ENCODE results near the gene PABPC1L.

Gene PABPC1L

DNA sequence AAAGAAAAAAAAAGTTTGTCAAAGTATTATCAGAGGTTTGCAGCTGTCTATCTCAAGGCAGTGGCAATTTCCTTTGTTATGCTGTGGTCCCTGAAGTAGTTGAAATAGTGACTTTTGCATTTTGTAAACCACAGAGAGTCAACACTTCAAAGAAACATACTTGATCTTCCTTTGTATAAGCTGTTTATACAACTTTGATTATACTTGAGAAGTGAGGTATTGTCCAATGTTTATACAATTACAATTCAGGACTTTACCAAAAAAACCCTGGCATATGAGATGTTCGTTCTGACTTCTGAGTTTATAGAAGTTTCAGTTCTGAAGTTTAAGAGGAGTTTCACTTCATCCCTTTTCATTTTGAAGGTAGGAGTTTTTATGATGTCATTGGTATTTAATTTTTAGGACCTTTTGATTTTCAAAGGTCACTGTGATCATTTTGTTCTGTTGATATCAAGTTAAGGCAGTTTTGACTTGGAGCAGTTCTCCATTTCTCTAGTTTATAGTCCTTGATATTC, 60.4 kb downstream of the PABPC1L start:
- peak in 1 of 2 donors; percentile 21 for DNase-seq

DNA sequence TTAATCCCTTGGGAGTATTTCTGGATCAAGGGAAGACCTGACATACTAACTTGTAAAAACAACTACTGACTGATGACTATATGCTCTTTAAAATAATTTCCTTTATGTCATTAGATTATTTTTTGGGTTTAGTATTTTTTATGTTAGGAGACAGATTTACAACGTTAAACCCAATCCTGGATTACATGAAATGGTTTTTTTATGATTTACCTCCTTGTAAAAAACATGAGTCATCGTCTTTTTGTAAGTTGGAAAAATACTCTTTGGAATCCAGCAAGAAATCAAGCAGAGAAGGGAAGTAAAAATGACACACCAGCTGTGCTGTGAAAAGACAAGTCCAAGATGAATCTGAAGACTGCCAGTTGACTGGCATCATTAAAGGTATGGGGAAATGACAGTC, 63.2 kb downstream of the PABPC1L start:
- DNase-seq: no peak

DNA sequence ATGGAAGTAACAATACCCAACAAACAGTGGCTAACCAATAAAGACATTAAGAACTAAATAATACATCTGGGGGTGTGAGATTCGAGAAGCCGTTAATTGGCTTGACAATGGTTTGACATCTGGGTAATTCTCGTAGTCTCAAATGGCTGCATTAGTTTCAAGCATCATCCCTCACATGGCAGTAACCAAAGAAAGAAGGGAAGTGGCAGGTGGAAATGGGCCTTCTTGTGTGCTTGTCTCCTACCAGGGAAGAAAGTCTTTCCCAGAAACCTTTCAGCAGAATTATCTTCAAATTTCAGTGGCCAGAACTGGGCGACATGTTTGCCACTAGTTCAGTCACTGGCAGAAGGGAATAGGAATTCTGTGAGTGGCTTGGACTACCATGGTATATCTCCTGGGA, 66.8 kb downstream of the PABPC1L start:
- DNase-seq: no peak

DNA sequence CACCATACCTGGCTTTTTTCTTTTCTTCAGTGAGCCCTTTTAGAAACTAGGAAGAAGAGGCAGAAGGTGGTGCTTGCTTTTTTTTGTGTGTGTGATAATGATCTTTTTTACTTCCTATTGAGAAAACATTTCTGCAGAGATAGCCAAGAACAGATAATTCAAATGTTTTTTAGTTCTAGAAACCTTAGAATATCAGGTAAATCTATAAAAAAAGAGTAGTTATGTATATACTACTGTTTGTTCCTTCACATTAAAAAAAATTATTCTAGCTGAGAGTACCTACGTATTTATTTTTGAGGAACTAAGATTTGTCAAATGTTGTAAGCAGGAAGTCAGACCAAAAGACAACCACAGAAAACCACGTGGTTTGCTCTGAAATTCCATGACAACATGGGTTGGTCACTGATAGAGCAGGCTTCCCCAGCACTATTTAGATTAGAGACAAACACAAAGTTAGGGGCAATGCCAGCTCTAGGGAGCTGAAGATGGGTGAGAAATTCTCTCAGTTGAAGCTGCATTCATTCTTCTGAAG, 69.3 kb downstream of the PABPC1L start:
- DNase-seq: peak in 1 of 2 donors; percentile 81

DNA sequence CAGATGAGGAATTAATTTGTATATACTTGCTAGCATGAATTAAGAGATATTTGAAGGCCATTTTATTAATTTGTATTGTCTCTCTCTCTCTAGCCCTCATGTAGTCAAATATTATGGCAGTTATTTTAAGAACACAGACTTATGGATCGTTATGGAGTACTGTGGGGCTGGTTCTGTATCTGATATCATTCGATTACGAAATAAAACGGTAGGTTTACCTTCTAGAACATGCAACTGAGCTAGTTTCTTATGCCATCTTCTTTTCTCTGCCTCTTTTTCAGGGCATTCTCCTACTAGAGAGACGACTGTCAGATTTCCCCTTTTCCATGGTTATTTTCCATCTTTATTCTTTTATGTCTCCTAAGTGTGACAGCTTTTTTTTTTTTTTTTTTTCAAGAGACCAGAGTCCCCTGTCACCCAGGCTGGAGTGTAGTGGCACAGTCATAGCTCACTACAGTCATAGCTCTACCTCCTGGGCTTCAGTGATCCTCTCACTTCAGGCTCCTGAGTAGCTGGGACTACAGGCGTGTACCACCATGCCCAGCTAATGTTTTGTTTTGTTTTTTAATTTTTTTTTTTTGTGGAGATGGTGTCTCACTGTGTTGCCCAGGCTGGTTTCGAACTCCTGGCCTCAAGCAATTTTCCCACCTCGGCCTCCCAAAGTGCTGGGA, 72.0 kb downstream of the PABPC1L start:
- no peak for DNase-seq

DNA sequence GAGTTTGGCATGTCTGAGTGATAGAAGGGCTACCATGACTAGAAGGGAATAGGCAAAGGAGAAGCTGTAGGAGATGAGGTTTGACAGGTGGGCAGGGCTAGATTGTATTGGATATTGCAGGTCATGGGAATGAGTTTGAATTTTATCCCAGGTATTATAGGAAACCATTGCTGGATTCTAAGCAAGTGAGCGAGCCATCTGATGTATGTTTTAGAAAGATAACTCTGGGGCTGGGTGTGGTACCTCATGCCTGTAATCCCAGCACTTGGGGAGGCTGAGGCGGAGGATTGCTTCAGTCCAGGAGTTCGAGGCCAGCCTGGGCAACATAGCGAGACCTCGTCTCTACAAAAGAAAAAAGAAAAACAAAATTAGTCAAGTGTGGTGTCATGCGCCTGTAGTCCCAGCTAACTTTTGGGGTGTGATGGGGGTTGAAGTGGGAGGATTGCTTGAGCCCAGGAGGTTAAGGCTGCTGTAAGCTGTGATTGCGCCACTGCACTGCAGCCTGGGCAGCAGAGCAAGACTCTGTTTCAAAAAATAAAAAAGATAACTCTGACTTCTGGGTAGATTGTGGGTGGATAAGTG, 73.3 kb downstream of the PABPC1L start:
- no peak for DNase-seq

DNA sequence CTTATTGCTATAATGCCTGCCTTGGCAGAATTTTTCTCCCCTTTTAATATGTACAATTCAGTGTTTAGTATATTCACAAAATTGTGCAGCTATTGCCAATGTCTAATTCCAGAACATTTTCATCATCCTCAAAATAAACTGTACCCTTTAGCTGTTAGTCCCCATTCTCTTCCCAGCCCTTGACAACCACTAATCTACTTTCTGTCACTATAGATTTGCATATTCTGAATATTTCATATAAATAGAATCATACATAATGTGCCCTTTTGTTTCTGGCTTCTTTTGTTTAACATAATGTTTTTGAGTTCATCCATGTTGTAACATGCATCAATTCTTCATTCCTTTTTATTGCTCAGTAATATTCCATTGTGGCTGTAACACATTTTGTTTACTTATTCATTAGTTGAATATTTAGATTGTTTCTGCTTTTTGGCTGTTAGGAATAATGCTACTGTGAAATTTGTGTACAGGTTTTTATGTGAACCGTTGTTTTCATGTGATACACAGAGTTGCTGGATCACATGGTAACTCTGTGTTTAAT, 78.8 kb downstream of the PABPC1L start:
- DNase-seq: no peak
